ENCODE results near the gene DAG1. TPM values are rescaled to one million over a fixed set of nuclear protein-coding genes. Genes with fewer than 3 reads are reported as not detected.
A peak's percentile ranks its signal among the peaks of the same experiment; 100 is the strongest.

Gene DAG1
- total and polyA plus RNA-seq, 7 donors, result 35.1 to 159 (median 73.2) TPM

GRCh38 chr3:49427586-49427985 is 42.5 kb upstream of the DAG1 start:
- peak in 2 of 4 donors; percentile 29 to 33 for ATAC-seq
- no peaks in the 10 kb centered on the region for H3K27me3 ChIP-seq (ENCODE audit: insufficient read depth in 3 of 3, low read length in 2 of 3)
- peaks cover 0 to 37% of the 10 kb centered on the region in 2 donors for H3K36me3 ChIP-seq (ENCODE audit: insufficient read depth in 1 of 2, low read depth in 1 of 2)
- DNase-seq, result peak in 1 of 2 donors; percentile 6
- H3K27ac ChIP-seq, result peak overlapping the region; percentile 85
- intact Hi-C loops (cut with DNase I), result no loop called here
- TF ChIP-seq CTCF (IDR thresholded peaks at IDR 0.05), result no peak
- H3K9me3 ChIP-seq, result no peaks in the 10 kb centered on the region
- WGBS, 3 donors, result 83 to 92% (median 88%) methylated on average over 2 of the region's 2 CpGs
- no peaks in the 10 kb centered on the region for H3K4me1 ChIP-seq
- H3K4me3 ChIP-seq, result no peak overlapping the region

- WGBS, 3 donors, result 5 to 7% (median 5%) methylated on average over 9 of the region's 9 CpGs
- intact Hi-C loops (cut with DNase I), result no loop called here
- peak in 3 of 4 donors; percentile 1 to 3 (median 2) for ATAC-seq
These were observed 41.4 kb upstream of the DAG1 start for GRCh38 chr3:49428752-49429080.

GRCh38 chr3:49434731-49435130 is 35.3 kb upstream of the DAG1 start:
- Histone ChIP-seq H3K27ac (no peak overlapping the region), H3K4me3 (no peak overlapping the region), H3K27me3 (ENCODE audit: insufficient read depth in 3 of 3, low read length in 2 of 3) (no peaks in the 10 kb centered on the region), H3K36me3 (ENCODE audit: insufficient read depth in 1 of 2, low read depth in 1 of 2) (no peaks in the 10 kb centered on the region), H3K9me3 (no peaks in the 10 kb centered on the region), H3K4me1 (no peaks in the 10 kb centered on the region)
- ATAC-seq, result no peak
- intact Hi-C loops (cut with DNase I), result no loop called here
- WGBS, 3 donors, result 84 to 91% (median 88%) methylated on average over 5 of the region's 5 CpGs
- no peak for TF ChIP-seq CTCF (IDR thresholded peaks at IDR 0.05)
- DNase-seq, result no peak

More at GRCh38 chr3:49428752-49429080, 41.4 kb upstream of the DAG1 start:
- Histone ChIP-seq H3K9me3 (no peaks in the 10 kb centered on the region), H3K27ac (peak overlapping the region; percentile 85), H3K4me1 (no peaks in the 10 kb centered on the region), H3K27me3 (ENCODE audit: insufficient read depth in 3 of 3, low read length in 2 of 3) (no peaks in the 10 kb centered on the region), H3K4me3 (peak overlapping the region; percentile 72), H3K36me3 (ENCODE audit: insufficient read depth in 1 of 2, low read depth in 1 of 2) (peaks cover 0 to 27% of the 10 kb centered on the region in 2 donors)
- TF ChIP-seq CTCF (IDR thresholded peaks at IDR 0.05), result no peak
- no peak for DNase-seq

- no peak for ATAC-seq
- Histone ChIP-seq H3K27ac (no peak overlapping the region), H3K9me3 (no peaks in the 10 kb centered on the region), H3K36me3 (ENCODE audit: insufficient read depth in 1 of 2, low read depth in 1 of 2) (no peaks in the 10 kb centered on the region), H3K4me3 (no peak overlapping the region), H3K27me3 (ENCODE audit: insufficient read depth in 3 of 3, low read length in 2 of 3) (no peaks in the 10 kb centered on the region), H3K4me1 (peaks cover 10% of the 10 kb centered on the region)
- intact Hi-C loops (cut with DNase I), result loop anchor here (5.0 kb wide), 3 partner anchors 83 to 273 kb away; partner anchors contain the start of gene KLHDC8B (in 2 of the 2)
- WGBS, 3 donors, result 97 to 98% (median 97%) methylated on average over 5 of the region's 5 CpGs
- DNase-seq, result no peak
- no peak for TF ChIP-seq CTCF (IDR thresholded peaks at IDR 0.05)
These were observed 24.7 kb upstream of the DAG1 start for GRCh38 chr3:49445391-49445790.

- ATAC-seq, result no peak
- Histone ChIP-seq H3K36me3 (ENCODE audit: insufficient read depth in 1 of 2, low read depth in 1 of 2) (no peaks in the 10 kb centered on the region), H3K27me3 (ENCODE audit: insufficient read depth in 3 of 3, low read length in 2 of 3) (no peaks in the 10 kb centered on the region), H3K4me3 (no peak overlapping the region), H3K4me1 (peaks cover 15% of the 10 kb centered on the region), H3K9me3 (no peaks in the 10 kb centered on the region), H3K27ac (no peak overlapping the region)
- no peak for DNase-seq
- intact Hi-C loops (cut with DNase I), result no loop called here
- WGBS, 3 donors, result 66 to 79% (median 73%) methylated on average over 4 of the region's 4 CpGs
- TF ChIP-seq CTCF (IDR thresholded peaks at IDR 0.05), result no peak
These were observed 16.4 kb upstream of the DAG1 start for GRCh38 chr3:49453621-49454020.

Data from psoas muscle (tissue), 8 donors.